Loucy (cell line): ENCODE data around the gene FFAR2.

ENCODE experiments used
- H2AFZ ChIP-seq: fragments of 200-600 bp; sonication (generic); 2 replicates; pipeline ENCODE4 v1.6.0; 2016; ENCODE audit warnings: antibody characterized with exemption, mild to moderate bottlenecking, low read length, moderate library complexity
- H3F3A ChIP-seq: fragments of 200-600 bp; 2 replicates; pipeline ENCODE4 v1.6.0; 2016; ENCODE audit warnings: antibody characterized with exemption, low read depth, mild to moderate bottlenecking
- H3K27me3 ChIP-seq: fragments of 200-600 bp; sonication (generic); 2 replicates; pipeline ENCODE4 v1.6.1; 2014; ENCODE audit warnings: low read length, mild to moderate bottlenecking; ENCODE audit not compliant: insufficient read depth, poor library complexity, severe bottlenecking
- H3K36me3 ChIP-seq: fragments of 200-600 bp; sonication (generic); 2 replicates; pipeline ENCODE4 v1.6.1; 2016; ENCODE audit warnings: low read length; ENCODE audit not compliant: insufficient read depth
- H3K4me1 ChIP-seq: fragments of 200-600 bp; sonication (generic); 2 replicates; pipeline ENCODE4 v1.5.1; 2014; ENCODE audit warnings: low read length, mild to moderate bottlenecking; ENCODE audit not compliant: insufficient read depth, poor library complexity, severe bottlenecking
- H3K4me2 ChIP-seq: fragments of 200-600 bp; sonication (generic); 2 replicates; pipeline ENCODE4 v1.6.0; 2014; ENCODE audit warnings: antibody characterized with exemption, low read length, low read depth, mild to moderate bottlenecking; ENCODE audit not compliant: poor library complexity, severe bottlenecking
- H3K4me3 ChIP-seq: fragments of 200-600 bp; sonication (generic); 2 replicates; pipeline ENCODE4 v1.5.1; 2014; ENCODE audit warnings: low read length, mild to moderate bottlenecking, mixed read lengths; ENCODE audit not compliant: poor library complexity, severe bottlenecking
- H3K79me2 ChIP-seq: fragments of 200-600 bp; sonication (generic); 2 replicates; pipeline ENCODE4 v1.6.1; 2014; ENCODE audit warnings: low read length; ENCODE audit not compliant: insufficient read depth
- H3K9ac ChIP-seq: fragments of 200-600 bp; sonication (generic); 2 replicates; pipeline ENCODE4 v1.6.0; 2014; ENCODE audit warnings: mild to moderate bottlenecking, low read depth, low read length, moderate library complexity; ENCODE audit not compliant: poor library complexity, severe bottlenecking
- H3K9me2 ChIP-seq: fragments of 200-600 bp; sonication (generic); replicated peaks from 2 replicates; pipeline ENCODE4 v1.6.1; 2016; ENCODE audit warnings: low read depth, low read length, mixed read lengths
- H3K9me3 ChIP-seq: fragments of 200-600 bp; sonication (generic); 2 replicates; pipeline ENCODE4 v1.6.1; 2014; ENCODE audit warnings: mild to moderate bottlenecking, antibody characterized with exemption, low read length, low read depth; ENCODE audit not compliant: insufficient read depth
- H4K20me1 ChIP-seq: fragments of 200-600 bp; sonication (generic); 2 replicates; pipeline ENCODE4 v1.6.0; 2014; ENCODE audit warnings: antibody characterized with exemption, low read length, mild to moderate bottlenecking; ENCODE audit not compliant: insufficient read depth, poor library complexity, severe bottlenecking
- CTCF ChIP-seq: fragments of 200-600 bp; sonication (generic); conservative IDR thresholded peaks from 2 replicates; pipeline ENCODE4 v1.5.1; 2014; ENCODE audit warnings: mild to moderate bottlenecking, antibody characterized with exemption, low read length
- EZH2phosphoT487 ChIP-seq: fragments of 200-600 bp; IDR thresholded peaks from 2 replicates; pipeline ENCODE4 v1.6.1; 2018; ENCODE audit warnings: antibody characterized with exemption, mild to moderate bottlenecking, moderate library complexity, borderline replicate concordance

Gene FFAR2

DNA sequence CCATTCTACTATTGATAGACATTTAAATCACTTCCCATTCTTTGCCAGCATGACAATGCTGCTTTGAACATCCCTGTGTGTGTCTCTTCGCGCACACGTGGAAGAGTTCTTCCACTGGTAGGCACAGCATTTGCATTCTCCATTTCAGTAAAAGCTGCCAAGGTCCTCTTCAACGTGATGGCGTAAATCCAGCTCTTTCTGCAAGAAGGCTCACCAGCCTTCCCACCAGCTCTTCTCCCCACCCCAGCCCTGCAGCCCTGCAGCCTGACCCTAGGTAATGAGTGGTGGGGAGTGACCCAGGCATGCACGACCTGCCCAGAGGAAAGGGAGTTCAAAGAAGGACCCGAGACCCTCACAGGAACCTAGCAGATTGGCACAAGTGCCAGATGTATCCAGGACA, 31.7 kb upstream of the FFAR2 start:
- H3F3A ChIP-seq = no peaks in the 10 kb centered on the region
- no peaks in the 10 kb centered on the region for H4K20me1 ChIP-seq
- H3K36me3 ChIP-seq = no peaks in the 10 kb centered on the region
- H3K4me1 ChIP-seq = peaks cover under 1% of the 10 kb centered on the region
- TF ChIP-seq EZH2phosphoT487 (no peak), CTCF (no peak)
- no peak overlapping the region for H3K4me3 ChIP-seq
- H3K9me2 ChIP-seq = no peaks in the 10 kb centered on the region
- no peaks in the 10 kb centered on the region for H3K79me2 ChIP-seq
- no peak overlapping the region for H2AFZ ChIP-seq
- no peak overlapping the region for H3K4me2 ChIP-seq
- no peaks in the 10 kb centered on the region for H3K27me3 ChIP-seq
- no peaks in the 10 kb centered on the region for H3K9me3 ChIP-seq
- H3K9ac ChIP-seq = no peak overlapping the region

GRCh38 chr19:35417278-35417677, 30.8 kb upstream of the FFAR2 start:
- no peak overlapping the region for H3K4me2 ChIP-seq
- TF ChIP-seq CTCF (no peak), EZH2phosphoT487 (no peak)
- no peaks in the 10 kb centered on the region for H4K20me1 ChIP-seq
- no peaks in the 10 kb centered on the region for H3K27me3 ChIP-seq
- no peak overlapping the region for H3K9ac ChIP-seq
- no peak overlapping the region for H2AFZ ChIP-seq
- peaks cover 2% of the 10 kb centered on the region for H3K4me1 ChIP-seq
- H3K9me3 ChIP-seq = no peaks in the 10 kb centered on the region
- H3K79me2 ChIP-seq = no peaks in the 10 kb centered on the region
- no peaks in the 10 kb centered on the region for H3K9me2 ChIP-seq
- H3K4me3 ChIP-seq = no peak overlapping the region
- no peaks in the 10 kb centered on the region for H3K36me3 ChIP-seq
- no peaks in the 10 kb centered on the region for H3F3A ChIP-seq

GRCh38 chr19:35417713-35418534, 30.1 kb upstream of the FFAR2 start:
- no peaks in the 10 kb centered on the region for H3K9me3 ChIP-seq
- no peaks in the 10 kb centered on the region for H3K9me2 ChIP-seq
- H3K4me2 ChIP-seq = no peak overlapping the region
- no peaks in the 10 kb centered on the region for H3K79me2 ChIP-seq
- H2AFZ ChIP-seq = no peak overlapping the region
- no peaks in the 10 kb centered on the region for H3K27me3 ChIP-seq
- H4K20me1 ChIP-seq = no peaks in the 10 kb centered on the region
- no peaks in the 10 kb centered on the region for H3K36me3 ChIP-seq
- no peaks in the 10 kb centered on the region for H3F3A ChIP-seq
- no peak overlapping the region for H3K9ac ChIP-seq
- no peak overlapping the region for H3K4me3 ChIP-seq
- TF ChIP-seq EZH2phosphoT487 = no peak
- TF ChIP-seq CTCF = no peak
- H3K4me1 ChIP-seq = peaks cover 2% of the 10 kb centered on the region
